H1 (cell line): Measurements from ENCODE around the gene ITGA6. TPM values are rescaled to one million over a fixed set of nuclear protein-coding genes. Genes with fewer than 3 reads are reported as not detected.

Source experiments
- CTCF ChIA-PET: fragments of 300-600 bp; sonication (Branson Sonifier 250); formaldehyde crosslinking; loops from one replicate; lab custom pipeline; 2021; ENCODE audit not compliant: partially characterized antibody; lab: Charles Lee
- POLR2A ChIA-PET: fragments of 300-600 bp; sonication (Branson Sonifier 250); formaldehyde crosslinking; loops from one replicate; lab custom pipeline; 2021; ENCODE audit warnings: inconsistent platforms; ENCODE audit not compliant: partially characterized antibody; lab: Charles Lee
- DNase-seq, 2 experiments: peaks; one replicate each; pipeline versions ENCODE4 v3.0.0 to v3.0.0-alpha.2; 2010 to 2022; ENCODE audit warnings: low spot score in 2 of 2, low read depth in 1 of 2, mixed read lengths in 1 of 2
- FAIRE-seq: peaks from 2 replicates; lab custom pipeline; 2011; peaks lifted over from hg19 to GRCh38; lab: Jason Lieb, UNC
- H2AFZ ChIP-seq: 2 replicates; pipeline ENCODE4 v1.8.1; 2012; ENCODE audit warnings: low read length, inconsistent platforms
- H2AK5ac ChIP-seq: 2 replicates; pipeline ENCODE4 v1.6.1; 2013; ENCODE audit warnings: low read depth, low read length
- H2BK120ac ChIP-seq: replicated peaks from 2 replicates; pipeline ENCODE3; 2013; ENCODE audit warnings: low read depth, low read length, inconsistent platforms
- H2BK12ac ChIP-seq: 2 replicates; pipeline ENCODE4 v1.6.1; 2013; ENCODE audit warnings: low read depth, low read length
- H2BK15ac ChIP-seq: 2 replicates; pipeline ENCODE4 v1.6.1; 2013; ENCODE audit warnings: low read length
- H2BK20ac ChIP-seq: 2 replicates; pipeline ENCODE4 v1.6.1; 2013; ENCODE audit warnings: low read length
- H2BK5ac ChIP-seq: 2 replicates; pipeline ENCODE4 v1.6.1; 2013; ENCODE audit warnings: low read depth, low read length
- H3K14ac ChIP-seq: 2 replicates; pipeline ENCODE4 v1.6.1; 2013; ENCODE audit warnings: inconsistent platforms; ENCODE audit not compliant: insufficient read length
- H3K18ac ChIP-seq: 2 replicates; pipeline ENCODE4 v1.6.1; 2013; ENCODE audit warnings: low read length; ENCODE audit errors: extremely low read depth
- H3K23ac ChIP-seq: 2 replicates; pipeline ENCODE4 v1.6.1; 2013; ENCODE audit warnings: inconsistent platforms; ENCODE audit not compliant: insufficient read length
- H3K23me2 ChIP-seq: 2 replicates; pipeline ENCODE4 v1.6.1; 2013; ENCODE audit warnings: low read depth, low read length
- H3K27ac ChIP-seq: 2 replicates; pipeline ENCODE4 v1.6.1; 2011; ENCODE audit warnings: low read depth, low read length, inconsistent platforms
- H3K27me3 ChIP-seq, 4 experiments: replicated peaks in 1 of 4; 1 replicate in 1 of 4; 2 replicates in 3 of 4; pipeline versions ENCODE4 v1.6.1 to v1.8.1; 2011 to 2013; ENCODE audit warnings: low read length in 3 of 4, mild to moderate bottlenecking in 3 of 4, inconsistent platforms in 2 of 4, mixed read lengths in 2 of 4, moderate library complexity in 1 of 4; ENCODE audit not compliant: control insufficient read depth in 3 of 4, insufficient read depth in 3 of 4; ENCODE audit errors: extremely low read depth in 1 of 4
- H3K36me3 ChIP-seq, 4 experiments: 2 replicates each; pipeline versions ENCODE4 v1.6.1 to v1.8.1; 2011 to 2013; ENCODE audit warnings: mild to moderate bottlenecking in 4 of 4, low read length in 3 of 4, moderate library complexity in 2 of 4, control low read depth in 1 of 4, inconsistent platforms in 1 of 4; ENCODE audit not compliant: insufficient read depth in 4 of 4, control insufficient read depth in 2 of 4
- H3K4ac ChIP-seq: replicated peaks from 2 replicates; pipeline ENCODE3; 2013; ENCODE audit warnings: low read length, low read depth, mixed read lengths, inconsistent platforms; ENCODE audit not compliant: insufficient read length
- H3K4me1 ChIP-seq, 4 experiments: replicated peaks in 1 of 4; 1 replicate in 1 of 4; 2 replicates in 3 of 4; pipeline versions ENCODE4 v1.6.1 to v1.8.1; 2011 to 2013; ENCODE audit warnings: low read length in 3 of 4, inconsistent platforms in 2 of 4, mixed read lengths in 1 of 4; ENCODE audit not compliant: insufficient read depth in 4 of 4, control insufficient read depth in 3 of 4
- H3K4me2 ChIP-seq, 2 experiments: 2 replicates each; pipeline versions ENCODE4 v1.6.1 to v1.8.1; 2011 to 2013; ENCODE audit warnings: low read depth in 2 of 2, low read length in 2 of 2, control low read depth in 1 of 2, inconsistent platforms in 1 of 2, mild to moderate bottlenecking in 1 of 2; ENCODE audit not compliant: insufficient read depth in 1 of 2
- H3K4me3 ChIP-seq, 4 experiments: fragments of 200-600, 300-600 bp in 1 of 4; sonication (generic), shearing (Covaris generic), sonication (Bioruptor Twin) in 1 of 4; 2 replicates each; pipeline versions ENCODE4 v1.5.1 to v1.8.1; 2011 to 2016; ENCODE audit warnings: low read length in 4 of 4, low read depth in 3 of 4, control low read depth in 2 of 4, inconsistent platforms in 2 of 4, mild to moderate bottlenecking in 2 of 4, mixed read lengths in 1 of 4, moderate library complexity in 1 of 4; ENCODE audit not compliant: insufficient read depth in 2 of 4; ENCODE audit errors: extremely low read depth in 1 of 4
- H3K56ac ChIP-seq: replicated peaks from 2 replicates; pipeline ENCODE3; 2013; ENCODE audit warnings: low read depth, mild to moderate bottlenecking, mixed read lengths, low read length, inconsistent platforms; ENCODE audit not compliant: insufficient read length
- H3K79me1 ChIP-seq: 2 replicates; pipeline ENCODE4 v1.6.1; 2013; ENCODE audit warnings: low read depth, low read length, control low read depth
- H3K79me2 ChIP-seq, 2 experiments: 2 replicates each; pipeline versions ENCODE4 v1.6.1 to v1.8.1; 2012 to 2013; ENCODE audit warnings: low read length in 2 of 2, mild to moderate bottlenecking in 2 of 2, inconsistent platforms in 1 of 2; ENCODE audit not compliant: insufficient read depth in 2 of 2, control insufficient read depth in 1 of 2
- H3K9ac ChIP-seq, 4 experiments: replicated peaks in 1 of 4; 1 replicate in 1 of 4; 2 replicates in 3 of 4; pipeline versions ENCODE4 v1.6.1 to v1.8.1; 2011 to 2013; ENCODE audit warnings: low read depth in 3 of 4, low read length in 3 of 4, control low read depth in 2 of 4, mild to moderate bottlenecking in 2 of 4, moderate library complexity in 2 of 4, inconsistent platforms in 1 of 4; ENCODE audit errors: extremely low read depth in 1 of 4
- H3K9me3 ChIP-seq, 2 experiments: 2 replicates each; pipeline versions ENCODE4 v1.6.1 to v1.8.1; 2012 to 2013; ENCODE audit warnings: mild to moderate bottlenecking in 2 of 2, moderate library complexity in 2 of 2, control low read depth in 1 of 2, inconsistent platforms in 1 of 2, low read depth in 1 of 2, low read length in 1 of 2, mixed read lengths in 1 of 2; ENCODE audit not compliant: insufficient read depth in 2 of 2
- H4K20me1 ChIP-seq, 2 experiments: replicated peaks in 1 of 2; 2 replicates each; pipeline versions ENCODE3 to v1.8.1; 2011 to 2013; ENCODE audit warnings: inconsistent platforms in 2 of 2, low read length in 2 of 2, mild to moderate bottlenecking in 1 of 2; ENCODE audit not compliant: insufficient read depth in 2 of 2, control insufficient read depth in 1 of 2
- H4K5ac ChIP-seq: 2 replicates; pipeline ENCODE4 v1.6.1; 2013; ENCODE audit warnings: low read length, low read depth, mixed read lengths, inconsistent platforms; ENCODE audit not compliant: insufficient read length
- H4K8ac ChIP-seq: 2 replicates; pipeline ENCODE4 v1.8.0; 2013; ENCODE audit warnings: mild to moderate bottlenecking, moderate library complexity, low read length, inconsistent platforms; ENCODE audit not compliant: insufficient read depth; ENCODE audit errors: extremely low read depth
- H4K91ac ChIP-seq: replicated peaks from 2 replicates; pipeline ENCODE3; 2013; ENCODE audit warnings: low read length, mixed read lengths, inconsistent platforms; ENCODE audit not compliant: insufficient read length
- KDM5A ChIP-seq: fragments of 200-600 bp; IDR thresholded peaks from 2 replicates; pipeline ENCODE4 v1.7.1; 2012; ENCODE audit warnings: mild to moderate bottlenecking, low read length, inconsistent platforms, mixed read lengths
- PHF8 ChIP-seq: fragments of 200-600 bp; sonication (generic); conservative IDR thresholded peaks from 2 replicates; pipeline ENCODE4 v1.7.1; 2012; ENCODE audit warnings: low read depth, mild to moderate bottlenecking, inconsistent platforms, low read length, moderate library complexity
- POLR2AphosphoS5 ChIP-seq: IDR thresholded peaks from 2 replicates; pipeline ENCODE4 v1.6.1; 2011; ENCODE audit warnings: low read depth, low read length
- TCF12 ChIP-seq: IDR thresholded peaks from 2 replicates; pipeline ENCODE4 v1.6.1; 2011; ENCODE audit warnings: low read depth, mild to moderate bottlenecking, low read length
- WGBS, 2 experiments: shearing (Covaris generic) in 1 of 2; methylation state at CpG; one replicate each; pipeline versions ENCODE4 v1.1.6 to v1.1.7; 2013 to 2015; ENCODE audit warnings: low lambda C conversion rate in 2 of 2, mixed read lengths in 2 of 2, inconsistent platforms in 1 of 2, low coverage in 1 of 2, missing lambda C conversion rate in 1 of 2; ENCODE audit not compliant: insufficient replicate concordance in 2 of 2, insufficient coverage in 1 of 2, insufficient read length in 1 of 2; ENCODE audit errors: extremely low coverage in 1 of 2, missing lambda C conversion rate in 1 of 2; 5-methylcytosine and 5-hydroxymethylcytosine counted together
- polyA plus RNA-seq, 7 experiments: library from polyadenylated mRNA; depleted of rRNA in 3 of 7; stranded (reverse) in 5 of 7; unstranded in 2 of 7; fragments of >200 nt in 5 of 7; fragments of 200-250 nt in 2 of 7; gene quantifications; 1 replicate in 5 of 7; 2 replicates in 1 of 7; 4 replicates in 1 of 7; pipeline versions ENCODE4 v1.2.1 to v1.2.3, GENCODE V29; 2011 to 2013; ENCODE audit warnings: missing spikeins in 2 of 7, mixed read lengths in 2 of 7
- total RNA-seq: library from RNA; stranded (reverse); fragmentation: NEBNext Ultra II Directional; extraction: Animal tissue kit (Norgen Biotek cat#: 25700); gene quantifications from 2 replicates; pipeline ENCODE4 v1.2.1, GENCODE V29; 2021

ITGA6 gene
- total and polyA plus RNA-seq, 2 of the 8 experiments (the other 6 are each of a cell fraction or from before 2014, with no cell fraction given): 26.9 to 118 TPM

DNA sequence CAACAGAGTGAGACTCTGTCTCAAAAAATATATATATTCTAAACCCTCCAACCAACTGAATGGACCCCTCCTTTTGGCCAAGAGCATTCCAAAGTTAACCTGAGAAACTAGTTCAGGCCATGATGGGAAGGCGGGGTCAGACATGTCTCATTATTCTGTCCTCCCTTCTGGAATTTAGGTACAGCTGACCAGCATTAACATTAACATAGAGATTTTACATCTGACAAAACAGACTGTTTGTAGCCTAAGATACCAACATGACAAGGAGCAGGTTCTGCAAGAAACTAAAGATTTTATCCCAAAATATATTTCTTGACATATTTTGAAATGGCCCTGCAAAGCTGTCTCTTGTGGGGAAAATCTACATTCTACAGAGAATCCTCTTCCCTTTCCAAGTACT, 121.7 kb downstream of the ITGA6 start:
- Histone ChIP-seq H3K4me1 (peaks cover 2 to 14% (median 14%) of the 10 kb centered on the region in 4 experiments; a peak in 5 of 7 replicates), H3K4ac (no peak overlapping the region), H3K9ac (no peak overlapping the region), H2AK5ac (no peak overlapping the region), H3K56ac (no peak overlapping the region), H2BK120ac (no peak overlapping the region), H4K8ac (no peak overlapping the region), H3K23ac (no peak overlapping the region), H2BK12ac (0 out of 2 replicates have a peak overlapping the region, but pooled peaks have one; percentile 17), H2AFZ (no peak overlapping the region), H3K23me2 (no peaks in the 10 kb centered on the region), H3K4me3 (no peak overlapping the region), H3K79me1 (no peaks in the 10 kb centered on the region), H4K5ac (no peak overlapping the region), H3K18ac (peak overlapping the region; percentile 48; the same call in 1 of the 2 replicates), H4K20me1 (no peaks in the 10 kb centered on the region), H3K27ac (no peak overlapping the region), H3K14ac (no peak overlapping the region), H2BK5ac (no peak overlapping the region), H2BK20ac (no peak overlapping the region; the same call in 1 of the 2 replicates), H2BK15ac (no peak overlapping the region), H3K9me3 (peaks cover 13 to 22% of the 10 kb centered on the region in 2 experiments), H3K36me3 (peaks cover 0 to 7% (median 2%) of the 10 kb centered on the region in 4 experiments; a peak in 2 of 8 replicates), H3K79me2 (0 out of 4 replicates have a peak, but pooled peaks cover 0 to 7% of the 10 kb centered on the region in 2 experiments), H3K27me3 (no peaks in the 10 kb centered on the region), H4K91ac (no peak overlapping the region), H3K4me2 (no peak overlapping the region)
- FAIRE-seq: no peak
- 91% methylated on average over 1 of the region's 1 CpG; no CpG with 5 or more reads in 1 of the 2 experiments for WGBS, 2 experiments
- TF ChIP-seq TCF12: no peak
- TF ChIP-seq KDM5A: no peak
- no peak for TF ChIP-seq POLR2AphosphoS5
- no peak for TF ChIP-seq PHF8
- CTCF ChIA-PET: no interaction called here
- DNase-seq: no peak
- POLR2A ChIA-PET: no interaction called here
